Putamen (tissue), 1 donor: ENCODE data around the gene RANBP1.

ENCODE experiments used
- DNase-seq: peaks from one replicate; pipeline ENCODE4 v3.0.0-alpha.2; 2016; ENCODE audit warnings: low spot score

RANBP1 gene

GRCh38 chr22:20107951-20108756 is 7.8 kb upstream of the RANBP1 start:
- no peak for DNase-seq

- DNase-seq, result no peak
Observed at GRCh38 chr22:20108757-20109230, 7.1 kb upstream of the RANBP1 start.

GRCh38 chr22:20109411-20110358 is 6.2 kb upstream of the RANBP1 start:
- no peak for DNase-seq

- DNase-seq, result no peak
Observed at GRCh38 chr22:20110359-20110985, 5.4 kb upstream of the RANBP1 start.

- no peak for DNase-seq
Observed at GRCh38 chr22:20111045-20111688, 4.7 kb upstream of the RANBP1 start.

- DNase-seq, result no peak
Observed at GRCh38 chr22:20111689-20112622, 3.9 kb upstream of the RANBP1 start.

GRCh38 chr22:20112623-20113511 is 3.0 kb upstream of the RANBP1 start:
- no peak for DNase-seq

GRCh38 chr22:20113551-20114310 is 2.2 kb upstream of the RANBP1 start:
- DNase-seq, result no peak

- no peak for DNase-seq
Observed at GRCh38 chr22:20114506-20115475, 1.1 kb upstream of the RANBP1 start.

GRCh38 chr22:20116376-20116950 is 559 bp downstream of the RANBP1 start:
- DNase-seq, result no peak

GRCh38 chr22:20116951-20117632 is 1.2 kb downstream of the RANBP1 start, which contains the start of gene TRMT2A:
TRMT2A (minus strand) TSS chr22:20117226; CDS start chr22:20116906, 320 bp downstream.
- peak; percentile 96 for DNase-seq

GRCh38 chr22:20117633-20118299 is 1.9 kb downstream of the RANBP1 start:
- DNase-seq, result no peak

GRCh38 chr22:20118300-20119020 is 2.6 kb downstream of the RANBP1 start:
- DNase-seq, result no peak

- DNase-seq, result no peak
Observed at GRCh38 chr22:20121856-20122415, 6.0 kb downstream of the RANBP1 start.
